ENCODE measurements around the gene METAP1D.

DNA sequence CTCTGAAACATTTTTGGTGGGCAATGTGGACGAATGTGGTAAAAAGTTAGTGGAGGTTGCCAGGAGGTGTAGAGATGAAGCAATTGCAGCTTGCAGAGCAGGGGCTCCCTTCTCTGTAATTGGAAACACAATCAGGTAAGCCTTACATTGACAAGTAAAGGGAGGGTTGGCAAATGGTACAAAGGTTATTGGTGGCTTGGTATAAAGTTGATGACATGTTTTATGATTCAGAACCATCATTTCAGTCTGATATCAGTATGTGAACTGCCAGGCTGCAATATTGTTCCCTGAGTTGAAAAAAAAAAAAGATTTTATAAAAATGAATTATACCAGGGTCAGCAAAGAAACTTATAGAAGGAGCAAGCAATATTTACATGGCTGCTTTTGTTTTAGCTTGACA lies 71.2 kb downstream of the METAP1D start:
- TF ChIP-seq, protein P1, sequence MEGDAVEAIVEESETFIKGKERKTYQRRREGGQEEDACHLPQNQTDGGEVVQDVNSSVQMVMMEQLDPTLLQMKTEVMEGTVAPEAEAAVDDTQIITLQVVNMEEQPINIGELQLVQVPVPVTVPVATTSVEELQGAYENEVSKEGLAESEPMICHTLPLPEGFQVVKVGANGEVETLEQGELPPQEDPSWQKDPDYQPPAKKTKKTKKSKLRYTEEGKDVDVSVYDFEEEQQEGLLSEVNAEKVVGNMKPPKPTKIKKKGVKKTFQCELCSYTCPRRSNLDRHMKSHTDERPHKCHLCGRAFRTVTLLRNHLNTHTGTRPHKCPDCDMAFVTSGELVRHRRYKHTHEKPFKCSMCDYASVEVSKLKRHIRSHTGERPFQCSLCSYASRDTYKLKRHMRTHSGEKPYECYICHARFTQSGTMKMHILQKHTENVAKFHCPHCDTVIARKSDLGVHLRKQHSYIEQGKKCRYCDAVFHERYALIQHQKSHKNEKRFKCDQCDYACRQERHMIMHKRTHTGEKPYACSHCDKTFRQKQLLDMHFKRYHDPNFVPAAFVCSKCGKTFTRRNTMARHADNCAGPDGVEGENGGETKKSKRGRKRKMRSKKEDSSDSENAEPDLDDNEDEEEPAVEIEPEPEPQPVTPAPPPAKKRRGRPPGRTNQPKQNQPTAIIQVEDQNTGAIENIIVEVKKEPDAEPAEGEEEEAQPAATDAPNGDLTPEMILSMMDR (IDR thresholded peaks at IDR 0.05) = no peak
- no peak for TF ChIP-seq ZNF232 (CRISPR knock-in tag; IDR thresholded peaks at IDR 0.05)
- TF ChIP-seq, protein P2, sequence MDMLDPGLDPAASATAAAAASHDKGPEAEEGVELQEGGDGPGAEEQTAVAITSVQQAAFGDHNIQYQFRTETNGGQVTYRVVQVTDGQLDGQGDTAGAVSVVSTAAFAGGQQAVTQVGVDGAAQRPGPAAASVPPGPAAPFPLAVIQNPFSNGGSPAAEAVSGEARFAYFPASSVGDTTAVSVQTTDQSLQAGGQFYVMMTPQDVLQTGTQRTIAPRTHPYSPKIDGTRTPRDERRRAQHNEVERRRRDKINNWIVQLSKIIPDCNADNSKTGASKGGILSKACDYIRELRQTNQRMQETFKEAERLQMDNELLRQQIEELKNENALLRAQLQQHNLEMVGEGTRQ (CRISPR knock-in tag; IDR thresholded peaks at IDR 0.05) = no peak
- no peak for TF ChIP-seq NFATC4 (CRISPR knock-in tag; IDR thresholded peaks at IDR 0.05)

Data from WTC11 (cell line).